Measurements from ENCODE around the gene ADAD1. TPM values are rescaled to one million over a fixed set of nuclear protein-coding genes. Genes with fewer than 3 reads are reported as not detected.
"Not testable (repeated sequence)": the region's sequence is repeated elsewhere in the genome, so short reads cannot be mapped to it uniquely, and the experiment has no call there.

The ADAD1 gene
- total RNA-seq: not detected in 2 replicates

DNA sequence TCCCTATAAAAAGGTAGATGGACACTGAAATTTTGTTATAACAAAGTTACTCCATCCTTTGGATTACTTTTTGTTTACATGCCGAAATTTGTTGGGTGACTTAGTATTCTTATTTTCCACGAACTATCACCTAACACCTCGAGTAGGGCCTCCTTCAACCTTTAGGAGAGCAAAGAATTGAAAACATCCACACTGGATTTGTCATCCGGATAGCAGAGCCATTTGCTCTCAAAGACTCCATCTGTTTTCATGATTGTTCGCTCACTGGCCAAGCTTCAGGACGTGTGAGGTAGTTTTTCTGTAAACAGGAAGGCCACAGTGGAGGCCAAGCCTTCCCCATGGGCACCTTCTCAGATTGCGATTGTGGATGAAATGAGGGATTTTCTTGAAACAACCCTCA lies at the start of gene ADAD1:
ADAD1 (plus strand) TSS at position 301 of the 400 bp plus-strand sequence. CDS start 1,059 bp downstream, outside the sequence.
- no peak for DNase-seq (ENCODE audit: low read depth, low spot score)

DNA sequence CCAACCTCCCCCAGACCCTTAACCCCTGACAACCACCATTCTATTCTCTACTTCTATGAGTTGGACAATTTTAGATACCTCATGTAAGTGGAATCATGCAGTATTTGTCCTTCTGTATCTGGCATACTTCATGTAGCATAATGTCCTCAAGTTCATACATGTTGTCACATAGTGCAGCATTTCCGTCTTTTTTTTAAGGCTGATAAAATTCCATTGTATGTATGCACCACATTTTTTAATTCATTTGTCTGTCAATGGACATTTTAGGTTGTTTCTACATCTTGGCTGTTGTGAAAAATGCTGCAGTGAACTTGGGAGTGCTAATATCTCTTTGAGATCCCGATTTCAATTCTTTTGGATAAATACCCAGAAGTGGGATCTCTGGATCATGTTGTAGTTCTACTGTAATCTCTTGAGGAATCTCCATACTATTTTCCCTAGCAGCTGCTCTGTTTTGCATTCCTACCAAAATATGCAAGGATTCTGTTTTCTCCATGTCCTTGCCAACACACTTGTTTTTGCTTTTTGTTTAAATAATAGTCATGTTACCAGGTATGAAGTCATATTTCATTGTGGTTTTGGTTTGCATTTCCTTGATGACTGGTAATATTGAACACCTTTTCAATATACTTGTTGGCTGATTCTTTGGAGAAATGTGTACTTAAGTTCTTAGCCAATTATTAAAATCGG lies 48.8 kb upstream of the ADAD1 start:
- DNase-seq (ENCODE audit: low read depth, low spot score): no peak

DNA sequence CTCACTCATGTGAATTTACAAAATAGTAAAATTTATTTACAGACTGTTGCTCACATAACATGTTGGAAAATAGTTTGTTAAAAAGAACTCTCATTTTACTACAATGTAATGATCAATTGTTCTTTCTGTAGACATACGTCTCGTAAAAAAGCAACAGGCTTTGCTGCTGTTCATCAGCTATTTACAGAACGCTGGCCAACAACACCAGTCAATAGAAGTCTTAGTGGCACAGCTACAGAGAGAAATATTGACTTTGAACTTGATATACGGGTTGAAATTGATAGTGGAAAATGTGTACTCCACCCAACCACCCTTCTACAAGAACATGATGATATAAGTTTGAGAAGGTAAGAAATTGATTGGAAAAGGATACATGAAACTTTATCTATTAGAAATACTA lies 47.6 kb upstream of the ADAD1 start:
- DNase-seq (ENCODE audit: low read depth, low spot score): no peak

DNA sequence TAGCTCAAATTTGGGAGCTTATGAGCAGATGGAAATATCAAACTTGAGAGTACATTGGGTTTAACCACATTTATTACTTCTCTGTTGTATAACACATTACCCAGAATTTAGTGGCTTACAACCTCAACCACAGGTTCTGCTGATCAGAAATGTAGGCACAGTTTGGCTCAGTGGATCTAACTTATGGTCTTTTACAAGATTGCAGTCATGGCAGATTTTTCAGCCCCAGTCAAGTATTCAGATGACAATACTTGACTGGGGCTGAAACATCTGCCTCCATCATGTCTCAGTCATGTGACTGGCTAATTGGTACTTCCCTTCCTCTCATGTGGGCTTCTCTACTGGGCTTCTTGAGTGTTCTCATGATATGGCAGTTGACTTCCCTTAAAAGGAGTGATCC lies 44.0 kb upstream of the ADAD1 start:
- no peak for DNase-seq (ENCODE audit: low read depth, low spot score)

DNA sequence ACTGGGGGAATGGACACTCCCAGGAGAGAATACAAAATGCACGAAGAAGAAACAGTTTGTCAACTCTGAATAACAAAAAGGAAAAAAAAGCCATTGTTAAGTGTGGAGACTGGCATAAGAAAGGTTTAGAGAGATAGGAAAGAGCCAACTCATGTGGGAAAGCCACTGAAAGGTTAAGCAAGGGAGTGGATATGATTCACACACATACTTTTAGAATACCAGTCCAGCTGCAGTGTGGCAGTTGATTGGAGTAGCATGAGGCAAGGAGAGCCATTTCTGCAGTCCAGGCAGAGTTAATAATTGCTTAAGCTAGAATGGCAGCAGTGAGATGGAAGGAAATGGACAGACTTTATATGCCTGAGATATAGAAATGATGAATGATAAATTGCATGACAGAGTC lies 36.9 kb upstream of the ADAD1 start:
- no peak for DNase-seq (ENCODE audit: low read depth, low spot score)

DNA sequence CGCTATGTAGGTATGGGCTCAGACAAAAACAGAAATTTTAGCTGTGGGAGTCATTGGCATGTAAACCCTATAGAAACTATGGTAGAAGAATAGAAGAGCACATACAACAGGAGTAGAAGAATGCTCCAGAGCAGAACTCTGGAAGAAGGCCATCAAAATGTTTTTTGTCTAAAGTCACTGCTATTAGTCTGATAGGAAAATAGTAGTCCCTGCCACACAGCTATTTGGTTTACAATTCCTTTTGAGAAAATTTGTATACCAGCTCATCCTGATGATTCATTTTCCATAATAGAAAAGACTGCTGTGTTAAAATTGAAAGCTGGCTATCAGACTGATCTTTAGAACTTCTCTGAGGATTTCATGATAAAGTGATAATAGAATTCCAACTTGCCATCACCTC lies 32.8 kb upstream of the ADAD1 start:
- no peak for DNase-seq (ENCODE audit: low read depth, low spot score)

DNA sequence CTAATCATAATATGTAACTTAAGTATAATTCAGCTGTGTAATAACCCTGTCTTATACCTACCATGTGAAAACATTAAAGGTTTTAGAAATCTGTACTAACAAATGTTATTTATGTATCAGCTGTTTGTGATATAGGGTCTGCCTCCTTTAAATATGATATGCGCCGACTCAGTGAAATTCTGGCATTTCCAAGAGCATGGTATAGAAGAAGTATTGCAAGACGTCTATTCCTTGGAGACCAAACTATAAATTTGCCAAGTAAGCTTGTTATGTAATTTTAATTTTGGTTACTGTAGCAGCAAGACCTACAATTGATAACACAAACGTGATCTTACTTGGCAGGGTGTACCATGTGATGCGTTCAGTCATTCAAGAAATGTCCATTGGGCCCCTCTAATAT lies 32.3 kb upstream of the ADAD1 start:
- no peak for DNase-seq (ENCODE audit: low read depth, low spot score)

DNA sequence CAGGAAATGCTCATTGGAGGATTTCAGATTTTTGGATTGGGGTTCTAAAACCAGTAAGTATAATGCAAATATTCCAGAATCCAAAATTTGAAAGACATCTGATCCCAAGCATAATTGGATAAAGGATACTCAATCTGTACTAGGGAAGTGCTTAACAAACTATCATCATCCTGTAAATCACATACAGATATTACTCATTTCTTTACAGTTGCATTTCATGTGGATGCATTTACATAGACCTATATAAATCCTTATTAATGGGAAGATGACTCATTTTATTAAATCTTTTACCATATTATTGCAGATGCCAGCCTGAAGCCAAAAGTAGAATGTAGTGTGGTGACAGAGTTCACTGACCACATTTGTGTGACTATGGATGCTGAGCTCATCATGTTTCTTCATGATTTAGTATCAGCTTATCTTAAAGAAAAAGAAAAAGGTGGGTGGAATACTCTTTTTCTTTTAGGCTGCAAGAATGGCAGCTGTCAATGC lies 22.4 kb upstream of the ADAD1 start:
- DNase-seq (ENCODE audit: low read depth, low spot score): no peak

DNA sequence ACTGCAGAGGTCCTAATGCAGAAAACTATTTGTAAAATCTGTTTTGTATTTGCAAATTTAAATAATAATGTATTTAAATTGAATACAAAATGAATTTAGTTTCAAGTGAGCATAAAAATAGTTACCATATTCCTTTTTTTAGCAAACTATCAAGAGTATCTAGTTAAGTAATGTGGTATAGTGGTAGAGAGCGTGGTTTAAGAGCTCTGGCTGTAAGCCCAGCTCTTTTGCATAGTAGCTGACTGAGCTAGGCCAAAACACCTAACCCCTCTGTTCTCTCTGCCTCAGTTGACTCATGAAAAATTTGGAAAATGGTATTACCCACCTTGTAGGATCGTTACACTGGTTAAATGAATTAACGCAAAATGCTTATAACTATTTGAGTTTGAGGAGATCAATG lies 18.1 kb upstream of the ADAD1 start:
- DNase-seq (ENCODE audit: low read depth, low spot score): no peak

DNA sequence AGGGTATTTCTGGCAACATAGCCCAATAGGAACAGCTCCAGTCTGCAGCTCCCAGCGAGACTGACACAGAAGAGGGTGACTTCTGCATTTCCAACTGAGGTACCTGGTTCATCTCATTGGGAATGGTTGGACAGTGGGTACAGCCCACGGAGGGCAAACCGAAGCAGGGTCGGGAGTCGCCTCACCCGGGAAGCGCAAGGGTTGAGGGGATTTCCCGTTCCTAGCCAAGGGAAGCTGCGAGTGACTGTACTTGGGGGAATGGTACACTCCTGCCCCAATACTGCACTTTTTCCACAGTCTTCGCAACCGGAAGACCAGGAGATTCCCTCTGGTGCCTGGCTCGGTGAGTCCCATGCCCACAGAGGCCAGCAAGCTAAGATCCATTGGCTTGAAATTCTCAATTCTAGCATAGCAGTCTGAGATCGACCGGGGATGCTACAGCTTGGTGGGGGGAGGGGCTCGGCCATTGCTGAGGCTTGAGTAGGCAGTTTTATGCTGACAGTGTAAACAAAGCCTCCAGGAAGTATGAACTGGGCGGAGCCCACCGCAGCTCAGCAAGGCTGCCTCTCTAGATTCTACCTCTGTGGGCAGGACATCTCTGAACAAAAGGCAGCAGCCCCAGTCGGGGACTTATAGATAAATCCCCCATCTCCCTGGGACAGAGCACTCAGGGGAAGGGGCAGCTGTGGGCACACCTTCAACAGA lies 14.0 kb upstream of the ADAD1 start:
- DNase-seq (ENCODE audit: low read depth, low spot score): no peak

DNA sequence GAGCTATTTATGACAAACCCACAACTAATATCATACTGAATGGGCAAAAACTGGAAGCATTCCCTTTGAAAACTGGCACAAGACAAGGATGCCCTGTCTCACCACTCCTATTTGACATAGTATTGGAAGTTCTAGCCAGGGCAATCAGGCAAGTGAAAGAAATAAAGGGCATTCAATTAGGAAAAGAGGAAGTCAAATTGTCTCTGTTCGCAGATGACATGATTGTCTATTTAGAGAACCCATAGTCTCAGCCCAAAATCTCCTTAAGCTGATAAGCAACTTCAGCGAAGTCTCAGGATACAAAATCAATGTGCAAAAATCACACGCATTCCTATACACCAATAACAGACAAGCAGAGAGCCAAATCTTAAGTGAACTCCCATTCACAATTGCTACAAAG lies 10.0 kb upstream of the ADAD1 start:
- not testable (repeated sequence) for DNase-seq (ENCODE audit: low read depth, low spot score)

DNA sequence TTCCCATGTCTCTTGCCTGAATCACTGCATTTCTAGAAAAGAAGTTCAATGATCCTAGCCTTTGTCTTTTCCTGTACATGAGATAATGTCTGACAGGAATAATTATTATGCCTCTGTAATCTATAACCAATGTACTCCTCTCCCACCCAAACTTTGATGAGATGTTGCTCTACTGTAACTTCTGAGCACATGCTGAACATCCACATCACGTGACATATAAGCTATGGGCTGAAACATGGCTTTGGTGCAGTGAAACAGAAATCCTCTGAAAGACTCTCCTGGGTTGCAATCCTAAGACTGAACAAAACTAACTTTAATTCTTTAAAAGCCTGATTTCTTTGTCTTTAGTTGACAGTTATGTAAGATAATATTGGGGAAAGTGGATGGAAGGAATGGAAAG lies 1.5 kb upstream of the ADAD1 start:
- no peak for DNase-seq (ENCODE audit: low read depth, low spot score)

DNA sequence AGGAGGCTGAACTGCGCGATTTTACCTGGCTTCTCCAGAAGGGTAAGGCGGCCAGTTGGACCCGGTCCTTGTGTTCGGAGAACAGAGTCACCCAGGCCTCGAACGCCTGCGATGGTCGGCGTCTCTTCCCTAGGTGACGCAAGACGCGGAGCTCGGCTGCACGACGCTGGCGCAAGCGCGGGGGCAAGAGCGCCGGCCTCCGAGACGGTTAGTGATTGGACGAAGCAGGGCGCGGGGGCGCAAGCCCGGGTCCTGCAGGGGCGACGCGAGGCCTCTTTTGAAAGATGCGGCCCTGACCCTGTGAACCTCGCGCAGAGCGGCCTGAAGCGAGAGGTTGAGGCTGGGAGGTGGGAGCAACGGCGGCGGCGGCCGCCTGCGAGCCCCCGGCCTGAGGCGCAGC lies 428 bp downstream of the ADAD1 start:
- no peak for DNase-seq (ENCODE audit: low read depth, low spot score)

DNA sequence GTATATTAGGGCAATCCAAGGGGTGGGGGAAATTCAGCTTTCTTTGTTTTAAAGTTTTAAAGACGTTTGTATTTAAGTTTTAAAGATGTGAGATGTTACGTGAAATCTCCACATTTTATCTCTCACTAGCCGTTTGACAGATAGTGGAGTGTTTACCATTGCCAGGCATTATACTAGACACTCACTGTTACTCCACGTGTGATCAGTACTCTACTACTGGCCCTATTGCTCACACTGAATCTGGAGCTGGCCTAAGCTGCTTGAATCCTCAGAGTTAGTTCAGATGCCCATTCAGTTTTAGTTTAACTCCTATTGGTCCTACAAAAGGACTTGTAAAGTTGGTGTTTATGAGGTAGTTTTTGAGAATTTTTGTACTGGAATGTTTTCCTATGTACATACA lies 4.5 kb downstream of the ADAD1 start:
- DNase-seq (ENCODE audit: low read depth, low spot score): no peak

DNA sequence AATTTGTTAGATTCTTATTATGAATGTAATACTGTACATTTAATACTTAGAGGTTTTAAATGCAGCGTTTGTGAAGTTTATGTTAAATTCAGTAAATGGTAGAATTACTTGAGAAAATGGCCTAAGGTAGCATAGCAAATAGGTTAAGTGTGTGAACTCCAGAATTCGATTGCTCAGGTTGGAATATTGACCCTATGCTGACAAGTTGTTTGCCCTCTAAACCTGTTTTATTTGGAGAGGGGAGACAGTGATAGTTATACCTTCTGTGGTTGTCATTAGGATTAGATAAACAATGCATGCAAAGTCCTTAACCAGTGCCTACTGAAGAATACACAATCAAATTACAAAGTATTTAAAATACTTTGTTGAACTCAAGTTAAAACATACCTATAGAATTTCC lies 5.4 kb downstream of the ADAD1 start:
- no peak for DNase-seq (ENCODE audit: low read depth, low spot score)

DNA sequence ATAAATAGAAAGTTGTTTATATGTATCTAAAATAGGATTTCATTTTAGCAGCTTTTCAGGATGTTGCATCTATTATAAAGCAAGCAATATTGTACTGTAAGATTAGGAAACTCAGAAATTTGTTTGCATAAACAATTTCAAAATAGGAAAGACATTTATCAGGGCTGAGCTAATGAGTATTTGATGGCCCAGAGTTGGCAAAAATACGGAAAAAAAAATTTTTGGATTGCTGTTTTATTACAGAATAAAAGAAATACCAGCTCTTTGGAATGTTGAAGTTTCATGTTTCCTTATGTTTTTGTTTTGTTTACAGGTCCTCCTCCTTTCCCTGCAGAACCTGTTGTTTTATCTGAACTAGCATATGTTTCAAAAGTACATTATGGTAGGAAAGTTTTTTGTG lies 14.5 kb downstream of the ADAD1 start:
- DNase-seq (ENCODE audit: low read depth, low spot score): no peak

DNA sequence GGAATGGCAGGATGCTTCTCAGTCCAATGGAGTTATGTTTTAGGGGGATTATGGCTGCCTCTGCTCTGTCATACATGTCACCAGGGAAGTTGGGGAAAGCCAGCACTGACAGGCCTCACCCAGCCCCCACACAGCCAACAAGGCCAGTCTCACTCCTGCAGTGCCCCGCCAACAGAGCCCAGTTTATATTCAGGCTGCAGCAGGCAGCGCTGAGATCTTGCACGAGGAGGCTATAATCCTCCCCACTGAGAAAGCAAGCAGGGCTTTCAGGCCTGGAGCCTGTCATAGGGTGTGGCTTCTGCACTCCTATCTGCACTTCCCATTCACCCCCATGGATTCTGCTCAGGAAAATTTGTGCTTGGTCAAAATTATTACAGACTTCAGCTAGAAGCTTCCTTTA lies 25.1 kb downstream of the ADAD1 start:
- no peak for DNase-seq (ENCODE audit: low read depth, low spot score)

DNA sequence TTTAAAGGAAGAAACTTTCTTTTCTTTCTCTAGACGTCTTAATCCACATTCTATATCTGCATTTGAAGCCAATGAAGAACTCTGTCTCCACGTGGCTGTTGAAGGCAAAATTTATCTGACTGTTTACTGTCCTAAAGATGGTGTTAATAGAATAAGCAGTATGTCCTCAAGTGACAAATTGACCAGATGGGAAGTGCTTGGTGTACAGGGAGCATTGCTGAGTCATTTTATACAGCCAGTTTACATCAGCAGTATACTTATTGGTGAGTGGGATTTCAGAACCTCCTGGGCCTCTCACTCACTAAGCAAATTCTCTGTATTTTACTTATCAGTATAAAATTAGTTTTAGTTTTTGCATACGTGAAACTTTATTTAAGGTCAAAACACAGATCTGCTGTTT lies 33.7 kb downstream of the ADAD1 start:
- DNase-seq (ENCODE audit: low read depth, low spot score): no peak

DNA sequence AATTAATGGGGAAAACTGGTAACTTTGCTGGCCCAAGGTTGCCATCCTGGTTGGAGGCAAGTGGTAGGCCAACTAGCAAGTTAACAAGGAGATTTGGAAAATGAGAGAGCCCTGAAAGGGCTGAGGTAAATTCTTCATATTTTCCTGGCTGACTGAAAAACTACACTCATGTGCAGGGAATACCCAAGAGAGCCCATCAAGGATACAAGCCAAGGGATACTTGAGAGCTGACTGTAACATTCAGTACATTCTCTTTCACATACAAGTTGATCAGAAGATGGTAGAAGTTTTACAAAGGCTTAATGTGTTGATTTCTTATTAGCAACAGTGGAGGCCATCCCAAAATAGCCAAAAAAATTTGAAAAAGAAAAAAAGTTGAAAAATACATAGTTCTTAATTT lies 44.4 kb downstream of the ADAD1 start:
- DNase-seq (ENCODE audit: low read depth, low spot score): no peak

DNA sequence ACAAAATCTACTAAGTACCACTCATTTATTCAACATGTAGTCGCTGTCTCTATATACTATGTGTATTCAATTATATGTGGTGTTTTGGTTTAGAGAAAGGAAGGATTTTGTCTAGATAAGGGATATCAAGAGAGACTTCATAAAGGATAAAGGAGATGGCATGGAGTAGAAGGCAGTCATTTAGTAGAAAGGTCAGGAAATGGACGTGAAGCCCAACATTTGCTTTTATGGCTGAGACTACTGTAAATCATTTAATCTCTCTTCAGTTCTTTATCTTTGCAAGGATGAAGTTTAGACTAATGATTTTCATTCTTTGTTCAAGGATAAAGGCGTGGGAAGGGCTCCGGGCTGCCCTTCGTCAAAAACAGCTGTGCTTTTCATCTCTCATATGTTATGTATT lies 52.5 kb downstream of the ADAD1 start:
- no peak for DNase-seq (ENCODE audit: low read depth, low spot score)

DNA sequence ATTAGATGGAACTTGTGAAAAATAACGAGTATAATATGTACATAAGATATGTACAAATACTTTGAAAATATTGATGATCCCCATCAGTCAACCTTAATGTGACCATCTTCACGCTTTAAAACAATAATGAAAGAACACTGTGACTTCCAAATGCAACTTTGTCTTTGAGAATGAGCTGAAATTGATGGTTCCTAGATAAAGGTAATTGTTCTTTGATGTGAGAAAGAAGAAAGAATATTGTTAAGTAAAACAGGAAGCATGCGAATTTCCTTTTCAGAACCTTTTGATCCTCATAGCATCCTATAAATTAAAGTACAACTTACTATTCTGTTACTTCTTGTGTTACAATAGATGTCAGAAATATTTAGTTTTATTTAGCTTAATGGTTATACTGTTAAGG lies 55.5 kb downstream of the ADAD1 start:
- no peak for DNase-seq (ENCODE audit: low read depth, low spot score)

DNA sequence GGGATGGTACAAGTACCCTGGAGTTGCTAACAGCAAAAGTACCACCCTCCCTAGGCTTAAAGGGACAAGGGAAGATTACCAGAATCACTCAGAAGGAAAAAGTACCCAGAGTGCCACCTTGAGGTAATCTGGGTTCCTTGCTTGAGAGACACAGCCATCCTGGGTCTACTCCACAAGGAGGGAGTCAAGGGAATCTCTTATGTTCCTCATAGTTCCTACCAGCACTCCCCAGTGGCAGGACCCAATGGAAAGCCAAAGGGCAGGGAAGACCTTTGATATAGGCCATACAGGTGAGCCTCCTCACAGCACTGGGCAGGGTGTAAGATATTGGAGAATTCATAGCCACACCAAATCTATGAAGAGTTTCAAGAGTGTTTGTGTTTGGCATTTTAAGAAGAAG lies 72.0 kb downstream of the ADAD1 start:
- DNase-seq (ENCODE audit: low read depth, low spot score): no peak

DNA sequence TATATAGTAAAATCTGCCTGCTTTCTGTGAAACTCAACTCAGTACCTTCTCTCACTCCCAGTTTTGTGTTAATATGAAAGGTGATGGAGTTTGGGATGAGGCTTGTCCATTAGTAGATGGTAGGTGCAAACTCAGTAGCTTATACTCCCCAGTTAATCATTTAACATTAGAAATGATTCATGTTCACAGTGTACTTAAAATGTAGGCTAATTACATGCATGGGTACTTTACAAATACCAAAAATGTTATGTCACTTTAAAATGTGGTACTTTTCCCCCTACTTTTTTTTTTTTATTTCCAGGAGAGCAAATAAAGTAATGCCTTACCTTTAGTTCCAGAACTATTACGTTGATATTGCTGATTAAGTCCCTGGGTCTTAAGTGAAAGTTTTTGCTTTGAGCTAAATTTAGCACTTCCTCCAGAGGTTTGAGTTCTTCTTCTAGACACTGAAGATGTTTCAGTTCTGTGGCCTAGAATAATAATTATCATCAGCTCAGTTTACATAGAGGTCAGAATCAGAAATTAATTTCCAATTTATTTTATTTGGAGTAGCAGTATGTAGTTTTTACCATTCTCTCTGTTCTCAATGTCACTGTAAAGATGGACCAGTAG lies 74.7 kb downstream of the ADAD1 start:
- DNase-seq (ENCODE audit: low read depth, low spot score): no peak
